Tibial nerve (tissue), 4 donors: ENCODE measurements around the gene ANXA11.
"Not testable (repeated sequence)": the region's sequence is repeated elsewhere in the genome, so short reads cannot be mapped to it uniquely, and the experiment has no call there.

ENCODE experiments used
- EP300 ChIP-seq, 2 donors: sonication (generic); formaldehyde crosslinking; IDR thresholded peaks; one replicate each; pipeline ENCODE4 v1.6.1; 2017; ENCODE audit warnings: antibody characterized with exemption in 2 of 2, mild to moderate bottlenecking in 1 of 2
- TF ChIP-seq, protein P1 (sequence below), 5 experiments: fragments of 200-600 bp in 3 of 5; fragments of 450-650 bp in 2 of 5; sonication (generic) in 3 of 5; IDR thresholded peaks; one replicate each; pipeline ENCODE4 v1.5.1; 2016 to 2019; ENCODE audit warnings: antibody characterized with exemption in 5 of 5, mild to moderate bottlenecking in 3 of 5, moderate library complexity in 2 of 5

DNA sequence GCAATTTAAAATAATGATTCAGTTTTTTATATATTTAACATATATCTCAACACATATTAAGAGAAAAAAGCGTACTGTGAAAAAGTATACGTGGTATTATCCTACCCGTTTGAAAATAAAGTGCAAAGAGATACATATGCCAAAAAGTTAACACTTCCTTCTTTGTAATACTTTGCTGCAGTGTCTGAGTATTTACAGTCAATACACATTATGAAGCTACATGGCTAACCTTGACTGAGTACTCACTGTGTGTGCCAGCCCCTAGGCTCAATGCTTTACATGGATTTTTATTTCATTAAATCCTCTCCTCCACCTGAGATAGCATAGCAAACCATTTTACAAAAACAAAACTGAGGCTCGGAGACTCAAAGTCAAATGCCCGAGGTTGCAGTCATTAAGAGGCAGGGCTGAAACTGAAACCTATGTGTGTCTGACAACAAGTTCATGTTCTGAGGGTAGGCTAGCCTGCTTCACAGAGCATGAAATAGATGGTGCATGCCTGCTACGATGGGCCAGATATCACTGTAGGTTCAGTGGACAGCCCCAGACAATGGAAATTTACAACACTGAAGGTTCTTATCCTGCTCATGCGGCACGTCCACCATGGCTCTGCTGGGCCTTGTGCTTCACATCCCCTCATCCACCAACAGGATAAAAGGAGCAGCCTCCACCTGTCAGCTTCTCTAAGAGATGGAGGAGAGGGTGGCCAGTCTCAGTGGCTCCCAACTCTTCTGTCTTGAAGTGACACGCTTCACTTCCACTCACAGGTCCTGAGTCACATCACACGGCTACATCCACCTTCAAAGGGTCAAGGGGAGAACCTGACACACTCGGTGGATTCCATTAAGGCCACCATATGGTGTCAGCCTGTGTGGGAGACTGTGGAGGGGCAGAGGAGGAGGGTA lies 29.2 kb upstream of the ANXA11 start:
- TF ChIP-seq, protein P1, sequence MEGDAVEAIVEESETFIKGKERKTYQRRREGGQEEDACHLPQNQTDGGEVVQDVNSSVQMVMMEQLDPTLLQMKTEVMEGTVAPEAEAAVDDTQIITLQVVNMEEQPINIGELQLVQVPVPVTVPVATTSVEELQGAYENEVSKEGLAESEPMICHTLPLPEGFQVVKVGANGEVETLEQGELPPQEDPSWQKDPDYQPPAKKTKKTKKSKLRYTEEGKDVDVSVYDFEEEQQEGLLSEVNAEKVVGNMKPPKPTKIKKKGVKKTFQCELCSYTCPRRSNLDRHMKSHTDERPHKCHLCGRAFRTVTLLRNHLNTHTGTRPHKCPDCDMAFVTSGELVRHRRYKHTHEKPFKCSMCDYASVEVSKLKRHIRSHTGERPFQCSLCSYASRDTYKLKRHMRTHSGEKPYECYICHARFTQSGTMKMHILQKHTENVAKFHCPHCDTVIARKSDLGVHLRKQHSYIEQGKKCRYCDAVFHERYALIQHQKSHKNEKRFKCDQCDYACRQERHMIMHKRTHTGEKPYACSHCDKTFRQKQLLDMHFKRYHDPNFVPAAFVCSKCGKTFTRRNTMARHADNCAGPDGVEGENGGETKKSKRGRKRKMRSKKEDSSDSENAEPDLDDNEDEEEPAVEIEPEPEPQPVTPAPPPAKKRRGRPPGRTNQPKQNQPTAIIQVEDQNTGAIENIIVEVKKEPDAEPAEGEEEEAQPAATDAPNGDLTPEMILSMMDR (IDR thresholded peaks at IDR 0.05), result not testable (repeated sequence)
- TF ChIP-seq EP300 (IDR thresholded peaks at IDR 0.05), result not testable (repeated sequence)
